Measurements from ENCODE around the gene CLEC3B.

GRCh38 chr3:45032113-45032512 is 6.0 kb downstream of the CLEC3B start:
- TF ChIP-seq EZH2phosphoT487 (IDR thresholded peaks at IDR 0.05; ENCODE audit: borderline replicate concordance, low read length) (no peak), CTCF (IDR thresholded peaks at IDR 0.05; ENCODE audit: low read depth, low read length, poor library complexity, severe bottlenecking) (no peak)
